ENCODE results near the gene GFM1. TPM values are rescaled to one million over a fixed set of nuclear protein-coding genes. Genes with fewer than 3 reads are reported as not detected.
"Not testable (repeated sequence)": the region's sequence is repeated elsewhere in the genome, so short reads cannot be mapped to it uniquely, and the experiment has no call there.

GFM1 gene
- total RNA-seq, 4 donors from 2014 or later = 27.2 to 66.6 (median 44.5) TPM

GRCh38 chr3:158685159-158685558 is 40.8 kb downstream of the GFM1 start:
- TF ChIP-seq POLR2A (IDR thresholded peaks at IDR 0.05) = no peak
- TF ChIP-seq CTCF (IDR thresholded peaks at IDR 0.05) = no peak
- Histone ChIP-seq H3K27me3 (no peaks in the 10 kb centered on the region), H3K27ac (no peak overlapping the region), H3K36me3 (no peaks in the 10 kb centered on the region), H3K9me3 (no peaks in the 10 kb centered on the region), H3K4me1 (no peaks in the 10 kb centered on the region), H3K4me3 (no peak overlapping the region)
- no peak for DNase-seq

- H3K4me3 ChIP-seq, H3K4me1 ChIP-seq, DNase-seq, H3K27ac ChIP-seq, H3K27me3 ChIP-seq, H3K9me3 ChIP-seq: not testable (repeated sequence)
- H3K36me3 ChIP-seq = peaks cover 0 to 28% (median 0%) of the 10 kb centered on the region in 3 donors
These were observed 49.6 kb downstream of the GFM1 start for GRCh38 chr3:158693866-158694456.

DNA sequence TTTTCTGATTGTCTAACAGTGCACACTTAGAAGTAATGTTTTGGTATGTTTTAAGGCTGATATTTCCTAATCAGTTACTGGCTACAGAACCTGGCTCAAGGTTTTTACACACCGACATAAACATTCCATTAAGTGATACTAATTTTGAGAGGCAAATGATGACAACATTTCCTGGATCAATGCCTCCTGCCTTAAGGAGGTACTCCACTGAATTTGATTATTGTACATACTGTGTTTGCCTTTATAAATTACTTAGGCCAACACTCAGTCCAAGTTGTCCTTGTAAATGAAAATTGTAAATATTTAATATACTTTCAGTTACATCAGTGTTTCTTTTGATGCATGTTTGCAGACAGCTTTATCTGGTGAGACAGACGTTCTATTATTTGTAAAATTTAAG is 52.3 kb downstream of the GFM1 start:
- TF ChIP-seq CTCF (IDR thresholded peaks at IDR 0.05) = no peak
- no peak for TF ChIP-seq POLR2A (IDR thresholded peaks at IDR 0.05)
- no peaks in the 10 kb centered on the region for H3K4me1 ChIP-seq

GRCh38 chr3:158700559-158700958 is 56.2 kb downstream of the GFM1 start:
- DNase-seq = no peak
- H3K27me3 ChIP-seq = no peaks in the 10 kb centered on the region
- no peak overlapping the region for H3K27ac ChIP-seq
- no peaks in the 10 kb centered on the region for H3K36me3 ChIP-seq
- no peak for TF ChIP-seq CTCF (IDR thresholded peaks at IDR 0.05)
- TF ChIP-seq POLR2A (IDR thresholded peaks at IDR 0.05) = no peak
- no peak overlapping the region for H3K4me3 ChIP-seq
- no peaks in the 10 kb centered on the region for H3K4me1 ChIP-seq
- no peaks in the 10 kb centered on the region for H3K9me3 ChIP-seq

More for the DNA sequence above, 52.3 kb downstream of the GFM1 start:
- Histone ChIP-seq H3K4me3 (no peak overlapping the region), H3K36me3 (peaks cover 0 to 14% (median 0%) of the 10 kb centered on the region in 3 donors), H3K27me3 (no peaks in the 10 kb centered on the region), H3K27ac (no peak overlapping the region), H3K9me3 (no peaks in the 10 kb centered on the region)
- no peak for DNase-seq

DNA sequence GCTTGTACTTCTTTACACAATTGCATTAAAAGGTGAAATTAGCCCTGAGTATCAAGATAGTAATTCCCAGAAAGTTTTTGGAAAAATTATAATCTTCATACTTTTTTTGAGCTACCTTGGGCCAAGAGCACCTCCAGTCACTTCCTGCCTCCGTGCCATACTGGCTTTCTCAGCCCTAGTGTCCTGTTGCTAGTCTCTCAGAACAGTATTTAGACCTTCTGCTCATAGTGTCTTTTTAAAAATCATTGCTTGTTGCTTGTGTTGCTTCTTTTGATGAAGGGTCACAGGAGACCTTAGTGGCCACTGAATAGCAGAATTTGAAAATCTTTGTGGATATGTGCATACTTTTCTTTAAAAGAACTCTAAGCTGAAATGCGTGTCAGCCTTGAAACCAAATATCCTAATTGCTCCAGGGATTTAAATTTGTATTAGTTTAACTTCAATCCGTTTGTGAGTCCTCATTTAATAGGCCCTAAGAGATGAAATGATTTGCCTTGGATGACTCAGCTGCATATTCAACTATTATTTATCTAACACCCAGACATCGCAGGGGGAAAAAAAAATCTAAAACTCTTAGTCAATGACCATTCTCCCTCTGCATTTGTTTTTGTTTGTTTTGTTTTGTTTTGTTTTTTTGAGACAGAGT is 57.2 kb downstream of the GFM1 start:
- no peaks in the 10 kb centered on the region for H3K4me1 ChIP-seq
- H3K27ac ChIP-seq = no peak overlapping the region
- no peak for DNase-seq
- TF ChIP-seq CTCF (IDR thresholded peaks at IDR 0.05) (no peak), POLR2A (IDR thresholded peaks at IDR 0.05) (no peak)
- H3K9me3 ChIP-seq = no peaks in the 10 kb centered on the region
- no peaks in the 10 kb centered on the region for H3K27me3 ChIP-seq
- H3K4me3 ChIP-seq = no peak overlapping the region
- no peaks in the 10 kb centered on the region for H3K36me3 ChIP-seq

- no peak overlapping the region for H3K4me3 ChIP-seq
- no peak for TF ChIP-seq CTCF (IDR thresholded peaks at IDR 0.05)
- no peak for TF ChIP-seq POLR2A (IDR thresholded peaks at IDR 0.05)
These were observed 58.6 kb downstream of the GFM1 start for GRCh38 chr3:158702815-158703481.

More at GRCh38 chr3:158702815-158703481, 58.6 kb downstream of the GFM1 start:
- no peaks in the 10 kb centered on the region for H3K4me1 ChIP-seq
- H3K27ac ChIP-seq = no peak overlapping the region
- no peaks in the 10 kb centered on the region for H3K36me3 ChIP-seq
- H3K9me3 ChIP-seq = no peaks in the 10 kb centered on the region
- H3K27me3 ChIP-seq = no peaks in the 10 kb centered on the region
- no peak for DNase-seq
